ENCODE results near the gene FSD2. TPM values are rescaled to one million over a fixed set of nuclear protein-coding genes. Genes with fewer than 3 reads are reported as not detected.

The FSD2 gene
- total and polyA plus RNA-seq, 9 of the 15 experiments (the other 6 are each of a cell fraction or from before 2014, with no cell fraction given): 0.01 to 0.06 TPM; not detected in 7

GRCh38 chr15:82749951-82750830, 55.7 kb downstream of the FSD2 start (continued):
- no peak for TF ChIP-seq RNF2 (IDR thresholded peaks at IDR 0.05)
- TF ChIP-seq IRF1 (CRISPR knock-in tag; IDR thresholded peaks at IDR 0.05; ENCODE audit: borderline replicate concordance): no peak
- TF ChIP-seq KDM5B (IDR thresholded peaks at IDR 0.05; ENCODE audit: insufficient replicate concordance, low read depth, low read length): peak; percentile 96
- TF ChIP-seq STAT6 (CRISPR knock-in tag; IDR thresholded peaks at IDR 0.05): no peak
- peak; percentile 96 for TF ChIP-seq POLR2B (IDR thresholded peaks at IDR 0.05; ENCODE audit: low read depth, partially characterized antibody)
- no peak for TF ChIP-seq HINFP (tag; conservative IDR thresholded peaks at IDR 0.05; ENCODE audit: low read depth)
- peak; percentile 46; the same call in 1 of the 2 replicates for TF ChIP-seq SP1 (CRISPR knock-in tag; IDR thresholded peaks at IDR 0.05)
- no peak for TF ChIP-seq CBFA2T3 (IDR thresholded peaks at IDR 0.05)
- TF ChIP-seq KDM2B (CRISPR knock-in tag; IDR thresholded peaks at IDR 0.05): no peak
- TF ChIP-seq ZNF212 (CRISPR knock-in tag; IDR thresholded peaks at IDR 0.05): no peak
- TF ChIP-seq ZSCAN32 (CRISPR knock-in tag; IDR thresholded peaks at IDR 0.05): no peak
- no peak for TF ChIP-seq NFE2L1 (tag; IDR thresholded peaks at IDR 0.05; ENCODE audit: borderline replicate concordance, low read depth)
- 0 out of 2 replicates have a peak, but pooled peaks have one; percentile 52 for TF ChIP-seq ZBTB7A (IDR thresholded peaks at IDR 0.05; ENCODE audit: borderline replicate concordance, control insufficient read depth, low read depth, low read length)
- no peak for TF ChIP-seq PHF21A (IDR thresholded peaks at IDR 0.05; ENCODE audit: borderline replicate concordance, low read depth)
- no peak; the same call in 1 of the 2 replicates for TF ChIP-seq BRD4 (IDR thresholded peaks at IDR 0.05)
- no peak for TF ChIP-seq ZNF133 (CRISPR knock-in tag; IDR thresholded peaks at IDR 0.05)
- no peak for TF ChIP-seq NR4A1 (CRISPR knock-in tag; IDR thresholded peaks at IDR 0.05)
- TF ChIP-seq NR4A1 (tag; IDR thresholded peaks at IDR 0.05): no peak
- peak; percentile 32 to 70 for TF ChIP-seq MAZ (CRISPR knock-in tag; conservative IDR thresholded peaks at IDR 0.05 in 1 of 2, IDR thresholded peaks at IDR 0.05 in 1 of 2)
- TF ChIP-seq YBX1 (IDR thresholded peaks at IDR 0.05): no peak
- TF ChIP-seq MXI1 (IDR thresholded peaks at IDR 0.05; ENCODE audit: low read depth, low read length): peak; percentile 86; the same call in 1 of the 2 replicates
